CD1c-positive myeloid dendritic cell (primary cell): ENCODE measurements around the gene COL5A1.

Experiments used
- DNase-seq: peaks from one replicate; pipeline ENCODE4 v3.0.0-alpha.2; 2016; ENCODE audit errors: extremely low spot score

The COL5A1 gene

GRCh38 chr9:134785325-134786108 is 143.9 kb downstream of the COL5A1 start:
- no peak for DNase-seq

GRCh38 chr9:134787601-134788531 is 146.3 kb downstream of the COL5A1 start:
- DNase-seq, result no peak

DNA sequence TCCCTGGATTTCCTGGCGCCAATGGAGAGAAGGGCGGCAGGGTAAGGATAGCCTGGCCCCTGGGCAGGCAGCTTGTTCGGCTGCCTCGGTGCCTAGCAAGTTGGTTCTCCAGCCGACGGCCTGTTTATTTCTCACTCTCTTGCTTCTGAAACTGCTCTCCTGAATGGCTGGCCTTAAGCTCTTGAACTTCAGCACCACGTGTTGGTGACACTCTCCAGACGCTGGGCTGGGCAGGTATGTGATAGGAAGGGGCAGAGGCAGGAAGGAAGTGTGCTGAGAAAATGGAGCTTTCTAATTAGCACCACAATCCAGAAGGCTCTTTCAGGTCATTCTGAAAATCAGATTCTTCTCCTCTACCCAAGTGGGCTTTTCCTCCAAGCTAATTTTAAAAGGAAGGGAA is 147.6 kb downstream of the COL5A1 start:
- no peak for DNase-seq

DNA sequence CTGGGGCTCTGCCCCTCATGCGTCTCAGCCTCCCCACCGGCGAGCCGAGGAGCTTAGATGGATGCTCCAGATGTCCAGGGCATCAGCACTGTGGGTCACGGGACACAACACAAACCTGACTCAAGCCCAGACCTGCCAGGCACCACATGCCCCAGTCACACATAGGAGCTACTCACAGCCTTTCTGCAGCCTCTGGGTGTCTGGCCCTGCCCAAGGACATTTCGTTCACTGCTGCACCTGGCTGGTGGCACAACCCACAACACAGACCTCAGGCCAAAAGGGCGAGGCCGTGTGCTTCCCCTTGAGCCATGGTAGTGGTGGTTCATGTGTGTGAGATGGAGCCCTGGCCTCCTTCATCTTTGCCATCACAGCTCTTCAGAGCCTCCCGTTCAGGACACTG is 149.4 kb downstream of the COL5A1 start:
- no peak for DNase-seq

- no peak for DNase-seq
These were observed 151.0 kb downstream of the COL5A1 start for GRCh38 chr9:134792627-134793026.

DNA sequence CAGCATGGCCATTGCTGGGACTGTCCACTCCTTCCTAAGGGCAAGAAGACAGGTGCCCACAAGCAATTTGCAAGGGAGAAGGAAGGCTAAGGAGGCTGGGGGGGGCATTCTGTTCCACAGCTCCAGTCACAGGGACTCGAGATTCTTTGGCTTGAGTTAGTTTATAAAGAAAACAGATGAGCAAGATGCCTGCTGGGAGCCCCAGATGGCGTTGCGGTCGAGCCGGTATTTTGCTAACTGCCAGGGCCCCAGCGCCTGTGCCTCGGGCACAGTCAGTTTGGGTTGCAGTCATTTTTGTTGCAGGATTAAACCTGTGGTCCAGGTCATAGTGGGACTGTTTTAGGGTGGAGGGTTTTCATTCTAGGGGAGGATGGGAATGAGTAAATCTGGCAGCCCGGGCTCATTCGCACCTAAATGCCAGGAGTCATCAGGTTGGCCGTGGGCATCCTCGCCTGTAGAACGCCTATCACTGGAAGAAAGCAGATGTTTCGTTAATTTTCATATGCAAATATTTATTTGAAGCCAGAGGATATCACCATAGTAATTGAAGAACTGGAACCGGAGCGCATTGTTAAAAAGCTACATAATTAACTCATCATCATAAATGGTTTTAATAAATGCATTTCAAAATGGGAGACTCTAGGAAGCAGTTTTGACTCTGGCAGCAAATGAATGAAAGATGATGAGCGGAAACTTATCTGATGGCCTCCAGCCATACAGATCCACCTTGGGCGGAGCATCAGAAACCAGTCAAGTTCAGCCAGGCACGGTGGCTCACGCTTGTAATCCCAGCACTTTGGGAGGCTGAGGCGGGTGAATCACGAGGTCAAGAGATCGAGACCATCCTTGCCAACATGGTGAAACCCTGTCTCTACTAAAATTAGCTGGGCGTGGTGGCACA is 151.9 kb downstream of the COL5A1 start:
- DNase-seq, result no peak

DNA sequence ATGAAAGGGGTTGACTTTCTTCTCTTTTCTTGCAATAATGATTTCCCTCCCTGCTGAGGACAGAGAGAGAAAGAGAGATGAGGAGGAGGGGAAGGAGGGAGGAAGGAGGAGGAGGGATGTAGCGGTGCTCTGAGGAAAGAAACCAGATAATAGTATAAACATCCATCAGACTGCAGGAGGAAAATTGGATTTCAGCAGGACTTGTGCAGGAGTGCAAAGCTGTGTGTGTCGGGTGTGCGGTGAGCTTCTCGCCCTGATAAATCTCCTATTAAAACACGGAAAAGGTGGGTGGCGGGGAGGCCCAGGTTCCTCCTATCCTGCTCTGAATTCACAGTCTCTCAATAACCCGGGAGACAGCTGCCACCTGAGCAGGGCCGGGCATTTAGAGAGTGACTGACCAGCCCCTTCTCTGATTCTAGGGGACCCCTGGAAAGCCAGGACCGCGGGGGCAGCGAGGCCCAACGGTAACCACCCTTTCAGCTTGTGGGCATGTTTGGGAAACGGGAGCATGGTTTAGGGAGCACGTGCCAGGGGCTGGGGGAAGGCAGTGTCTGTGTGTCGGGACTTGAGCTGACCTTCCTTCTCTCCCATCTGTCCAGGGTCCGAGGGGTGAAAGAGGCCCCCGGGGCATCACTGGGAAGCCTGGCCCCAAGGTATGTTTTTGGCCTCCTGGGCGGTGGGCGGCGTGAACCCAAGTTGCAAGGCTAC is 153.2 kb downstream of the COL5A1 start:
- DNase-seq, result no peak

- no peak for DNase-seq
These were observed 153.8 kb downstream of the COL5A1 start for GRCh38 chr9:134795446-134795845.

DNA sequence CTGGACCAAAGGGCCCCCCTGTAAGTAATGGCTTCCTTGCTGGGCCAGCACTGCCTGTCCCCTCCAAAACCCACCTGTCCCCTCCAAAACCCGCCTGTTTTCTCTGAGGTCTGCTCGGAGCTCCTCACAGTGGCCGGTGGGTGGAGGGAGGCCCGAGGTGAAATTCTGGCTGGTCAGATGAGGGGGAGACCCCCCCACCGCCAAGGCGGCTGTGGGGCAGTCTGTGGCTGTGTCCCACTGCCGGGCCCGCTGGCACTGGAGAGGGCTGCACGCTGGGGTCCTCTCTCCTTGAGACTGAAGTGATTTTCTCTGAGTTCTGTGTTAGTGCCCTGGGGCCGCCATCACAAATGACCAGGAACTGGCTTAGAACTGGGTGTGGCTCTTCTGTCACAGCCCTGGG is 155.3 kb downstream of the COL5A1 start:
- DNase-seq, result no peak

GRCh38 chr9:134800791-134801339 is 159.3 kb downstream of the COL5A1 start:
- no peak for DNase-seq

- DNase-seq, result no peak
These were observed 160.7 kb downstream of the COL5A1 start for GRCh38 chr9:134802216-134802795.

DNA sequence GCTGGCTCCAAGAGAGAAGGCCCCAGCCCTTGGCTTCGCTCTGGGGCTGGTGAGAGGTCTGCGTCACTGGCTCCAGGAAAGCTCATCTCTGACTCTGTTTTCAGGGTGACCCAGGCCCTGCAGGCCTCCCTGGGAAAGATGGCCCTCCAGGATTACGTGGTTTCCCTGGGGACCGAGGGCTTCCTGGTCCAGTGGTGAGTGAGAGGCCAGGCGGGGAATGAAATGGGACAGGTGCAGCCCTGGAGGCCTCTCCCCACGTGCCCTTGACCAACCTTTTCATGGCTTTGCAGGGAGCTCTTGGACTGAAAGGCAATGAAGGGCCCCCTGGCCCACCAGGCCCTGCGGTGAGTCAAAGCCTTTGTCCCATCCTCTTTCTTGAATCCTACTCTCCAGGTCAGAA is 163.3 kb downstream of the COL5A1 start:
- DNase-seq, result no peak

- DNase-seq, result no peak
These were observed 166.3 kb downstream of the COL5A1 start for GRCh38 chr9:134807716-134808446.

GRCh38 chr9:134808447-134808792 is 166.8 kb downstream of the COL5A1 start:
- DNase-seq, result no peak

- no peak for DNase-seq
These were observed 167.7 kb downstream of the COL5A1 start for GRCh38 chr9:134809292-134809691.

- no peak for DNase-seq
These were observed 168.2 kb downstream of the COL5A1 start for GRCh38 chr9:134809826-134810225.

DNA sequence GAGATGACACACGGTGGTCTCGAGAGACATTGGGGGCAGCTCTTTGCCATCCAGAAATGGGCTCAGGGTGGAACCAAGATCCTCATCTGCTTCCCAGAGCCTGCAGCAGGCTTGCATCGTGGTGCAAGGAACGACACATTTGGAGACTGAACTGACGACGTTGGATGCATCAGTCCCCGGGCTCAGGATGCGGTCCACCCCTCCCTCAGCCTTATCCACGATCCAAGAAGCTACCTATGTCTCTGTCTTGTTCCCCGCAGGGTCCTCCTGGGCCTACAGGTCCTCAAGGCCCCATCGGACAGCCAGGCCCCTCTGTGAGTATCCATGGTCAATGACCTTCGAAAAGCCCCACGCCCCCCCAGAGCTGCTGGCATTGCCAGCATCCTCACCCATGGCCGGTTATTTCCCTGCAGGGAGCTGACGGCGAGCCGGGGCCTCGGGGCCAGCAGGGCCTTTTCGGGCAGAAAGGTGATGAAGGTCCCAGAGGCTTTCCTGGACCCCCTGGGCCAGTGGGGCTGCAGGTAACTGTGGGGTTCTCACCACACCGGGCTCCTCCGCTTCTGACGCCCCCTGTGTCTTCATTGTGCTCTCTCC is 169.6 kb downstream of the COL5A1 start:
- no peak for DNase-seq

GRCh38 chr9:134811673-134812342 is 170.2 kb downstream of the COL5A1 start:
- DNase-seq, result no peak

GRCh38 chr9:134812343-134812673 is 170.7 kb downstream of the COL5A1 start:
- DNase-seq, result no peak
